Kasumi-1 (cell line): ENCODE data around the gene ESR2.
"Not testable (repeated sequence)": the region's sequence is repeated elsewhere in the genome, so short reads cannot be mapped to it uniquely, and the experiment has no call there.

ENCODE experiments used
- DNase-seq, 2 experiments: peaks; one replicate each; lab custom pipeline; 2025; lab: John Stamatoyannopoulos, UW

ESR2 gene

DNA sequence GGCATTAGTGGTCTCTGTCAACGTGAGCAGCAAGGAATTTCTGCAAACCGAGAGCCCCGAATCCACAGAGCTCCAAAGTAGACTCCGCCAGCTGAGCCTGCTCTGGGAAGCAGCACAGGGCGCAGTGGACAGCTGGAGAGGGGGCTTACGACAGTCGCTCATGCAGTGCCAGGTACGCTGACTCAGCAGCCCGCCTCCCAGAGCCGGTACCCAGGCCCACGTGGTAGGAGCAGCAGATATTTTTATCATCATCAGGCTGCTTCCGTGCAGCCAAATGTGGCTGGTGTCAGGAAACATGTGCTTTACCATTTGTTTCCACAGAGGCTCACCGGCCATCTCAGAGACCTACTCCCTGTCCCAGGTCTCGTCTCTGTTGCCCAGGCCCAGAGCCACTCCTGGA, 73.7 kb downstream of the ESR2 start:
- no peak for DNase-seq

DNA sequence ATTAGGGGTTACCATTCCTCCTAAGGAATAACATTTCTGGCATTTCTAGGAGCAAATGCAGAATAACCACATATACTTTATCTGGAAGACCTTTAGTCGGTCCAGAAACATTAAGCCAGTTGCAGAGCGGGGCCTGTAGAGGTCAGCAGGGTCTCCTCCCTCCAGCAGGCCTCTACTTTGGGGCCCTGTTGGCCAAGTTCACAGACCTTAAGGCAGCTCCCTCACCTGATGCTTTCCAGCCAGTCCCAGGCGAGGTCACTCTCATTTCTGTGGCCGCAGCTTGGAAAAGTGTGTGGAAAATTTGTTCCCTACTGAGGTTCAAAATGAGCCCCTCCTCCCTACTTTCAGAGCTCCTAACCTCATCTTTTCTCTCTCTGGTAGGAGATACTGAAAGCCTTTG, 74.1 kb downstream of the ESR2 start:
- no peak for DNase-seq

DNA sequence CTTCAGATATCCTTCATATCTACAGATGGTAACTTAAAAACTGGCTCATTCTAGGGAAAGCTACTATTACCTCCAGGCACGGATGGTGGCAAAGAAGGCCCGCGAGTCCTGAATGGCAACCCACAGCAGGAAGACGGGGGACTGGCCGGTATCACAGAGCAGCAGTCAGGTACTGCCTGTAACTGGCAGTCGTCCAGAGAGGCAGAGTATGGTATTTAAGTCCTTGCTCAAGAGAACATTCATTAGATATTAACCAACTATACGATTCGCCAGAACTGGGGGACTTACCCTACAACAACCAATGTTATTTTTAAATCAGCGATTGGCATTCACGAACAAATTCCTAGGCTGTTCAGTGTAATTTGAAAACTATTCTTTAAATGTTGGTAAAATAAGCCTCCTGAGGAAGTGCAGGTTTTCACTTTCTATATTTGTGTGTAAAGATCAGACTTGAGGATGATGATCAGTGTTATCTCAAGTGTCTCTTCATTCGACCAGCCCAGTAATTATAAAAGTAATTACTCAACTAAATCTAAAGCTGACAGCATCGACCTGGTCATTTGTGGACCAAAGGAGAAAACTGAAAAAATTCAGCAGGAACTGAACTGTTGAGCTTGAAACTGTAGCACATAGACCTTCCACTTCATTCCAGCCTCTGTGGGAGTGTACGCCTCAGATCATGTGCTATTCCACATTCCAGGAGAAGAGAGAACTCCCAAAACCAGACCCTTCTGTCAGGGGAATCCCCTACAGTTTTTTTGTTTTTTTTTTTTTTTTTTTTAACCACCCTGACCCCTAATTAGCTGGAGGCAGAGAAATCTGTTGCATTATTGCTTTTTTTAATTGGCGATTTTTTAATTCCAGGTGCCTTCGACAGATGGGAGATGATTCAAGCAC, 75.6 kb downstream of the ESR2 start:
- no peak for DNase-seq

DNA sequence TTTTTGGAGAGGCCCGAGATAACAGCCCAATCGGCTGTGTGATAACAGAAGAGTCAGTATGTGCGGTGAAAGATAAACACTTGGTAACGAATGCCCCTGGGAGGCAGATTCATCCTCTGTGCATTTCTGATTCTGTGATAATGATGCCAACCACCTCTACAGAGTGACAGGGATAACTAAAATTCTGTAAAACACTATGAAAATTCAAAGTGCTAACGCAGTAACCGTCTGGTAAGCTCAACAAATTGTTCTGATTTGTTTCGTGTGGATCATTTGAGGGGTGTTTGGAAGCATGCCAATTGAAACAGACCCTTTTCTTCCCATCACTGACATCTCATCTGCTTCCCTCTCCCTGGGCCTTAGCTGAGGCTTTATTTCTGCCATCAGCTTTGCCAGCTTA, 76.3 kb downstream of the ESR2 start:
- DNase-seq = no peak

DNA sequence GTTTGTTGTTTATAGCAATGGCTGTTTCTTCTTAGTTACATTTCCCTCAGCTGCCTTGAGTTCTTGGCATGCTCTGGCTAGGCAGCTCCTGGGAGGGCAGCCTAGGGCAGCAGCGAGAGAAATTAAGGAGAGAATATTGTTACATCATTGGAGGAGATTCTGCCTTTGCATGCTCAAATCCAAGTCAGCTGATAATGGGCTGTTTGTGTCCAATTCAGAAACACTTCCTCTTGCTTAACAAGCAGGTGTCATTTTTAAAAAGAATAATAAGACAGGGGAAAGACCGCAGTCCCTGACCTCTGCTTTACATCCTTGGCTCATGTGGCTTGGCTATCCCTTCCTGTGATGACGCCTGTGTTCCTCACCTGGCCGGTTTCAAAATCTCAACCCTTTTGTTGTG, 76.9 kb downstream of the ESR2 start:
- no peak for DNase-seq

DNA sequence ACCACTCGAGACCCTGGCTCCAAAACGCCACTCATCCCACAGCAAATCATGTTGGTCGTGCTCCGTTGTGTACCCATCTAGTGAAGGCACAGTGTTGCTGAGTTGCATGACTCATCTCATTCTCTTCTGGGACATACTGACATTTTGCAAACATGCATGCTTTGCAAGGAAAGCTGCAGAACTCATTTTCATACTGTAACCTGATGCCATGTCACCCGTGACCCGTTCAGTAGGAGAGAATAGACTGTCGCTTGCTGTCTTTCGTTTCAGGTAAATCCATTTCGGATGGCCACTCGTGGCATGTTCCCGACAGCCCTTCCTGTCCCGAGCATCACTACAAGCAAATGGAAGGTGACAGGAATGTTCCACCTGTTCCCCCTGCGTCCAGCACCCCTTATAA, 78.2 kb downstream of the ESR2 start:
- DNase-seq = no peak

DNA sequence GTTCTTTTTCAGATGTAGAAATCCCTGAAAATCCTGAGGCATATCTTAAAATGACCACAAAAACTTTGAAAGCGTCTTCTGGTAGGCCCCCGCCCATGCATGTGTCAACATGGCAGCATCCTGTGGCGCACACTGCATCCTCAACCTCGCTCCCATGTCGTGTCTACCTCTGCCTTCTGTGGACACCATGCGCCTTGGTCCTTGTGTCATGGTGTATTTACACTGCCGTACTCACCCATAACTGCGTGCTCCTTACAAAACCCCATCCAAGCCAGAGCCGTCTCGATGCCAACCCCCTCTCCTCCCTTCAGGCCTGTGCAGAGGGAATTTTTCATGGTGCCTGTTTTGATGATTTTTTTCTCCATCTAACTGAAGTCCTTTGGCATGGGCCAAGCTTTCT, 78.9 kb downstream of the ESR2 start:
- no peak for DNase-seq

DNA sequence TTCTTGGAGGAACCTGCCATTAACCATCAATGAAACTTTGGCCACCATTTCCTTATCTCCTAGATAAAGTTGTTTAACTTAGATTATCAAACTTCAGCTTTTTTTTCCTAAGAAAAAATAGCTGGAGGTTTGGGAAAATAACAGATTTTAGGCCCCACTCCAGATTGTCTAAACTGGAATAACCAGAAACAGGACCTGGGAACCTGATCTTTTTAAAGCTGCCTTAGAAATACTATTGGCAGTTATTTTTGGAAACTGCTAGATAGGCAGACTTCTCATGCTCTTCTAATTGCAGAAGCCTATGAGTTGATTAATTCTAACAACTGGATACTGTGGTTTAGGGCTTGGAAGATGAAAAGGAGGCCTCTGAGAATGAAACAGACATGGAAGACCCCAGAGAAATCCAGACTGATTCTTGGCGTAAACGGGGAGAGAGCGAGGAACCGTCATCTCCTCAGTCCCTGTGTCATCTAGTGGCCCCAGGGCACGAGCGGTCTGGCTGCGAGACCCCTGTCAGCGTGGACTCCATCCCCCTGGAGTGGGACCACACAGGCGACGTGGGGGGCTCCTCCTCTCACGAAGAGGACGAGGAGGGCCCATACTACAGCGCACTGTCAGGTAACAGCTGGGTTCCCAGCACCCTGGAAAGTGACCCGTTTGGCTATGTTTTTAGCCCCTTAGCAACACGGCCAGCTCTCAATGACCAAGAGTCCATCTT, 80.2 kb downstream of the ESR2 start:
- no peak for DNase-seq

DNA sequence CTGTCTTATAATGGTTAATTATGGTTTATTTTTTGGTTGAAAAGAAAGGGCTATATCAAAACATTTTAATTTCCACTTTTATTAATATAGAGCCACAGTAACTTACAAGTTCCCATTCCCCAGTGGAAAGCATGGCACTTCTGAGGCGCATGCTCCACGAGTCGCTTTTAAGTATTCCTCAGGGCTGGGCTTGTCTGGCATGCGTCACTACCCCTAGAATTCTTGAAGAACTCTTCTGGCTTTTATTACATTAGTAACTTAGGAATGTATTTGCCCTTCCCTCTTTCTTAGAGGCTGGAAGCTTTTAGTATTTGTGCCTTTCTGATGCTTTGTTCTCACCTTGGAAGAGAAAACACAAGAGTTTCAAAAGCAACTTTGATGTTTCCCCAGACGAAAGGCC, 81.1 kb downstream of the ESR2 start:
- no peak for DNase-seq

DNA sequence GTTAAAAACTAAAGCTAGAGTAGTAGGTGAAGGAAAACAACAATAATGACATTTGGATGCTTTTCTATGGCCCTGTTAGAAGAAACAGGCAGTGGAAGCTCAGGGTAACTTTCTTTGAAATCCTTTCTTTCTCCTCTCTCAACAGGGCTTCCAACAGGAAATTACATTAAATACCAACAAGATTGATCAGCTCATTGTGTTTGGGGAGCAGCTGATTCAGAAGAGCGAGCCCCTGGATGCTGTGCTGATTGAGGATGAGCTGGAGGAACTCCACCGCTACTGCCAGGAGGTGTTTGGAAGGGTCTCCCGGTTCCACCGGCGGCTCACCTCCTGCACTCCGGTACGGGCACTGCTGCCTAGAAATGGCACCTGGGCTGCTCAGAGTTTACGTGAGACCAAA, 81.5 kb downstream of the ESR2 start:
- DNase-seq = no peak

DNA sequence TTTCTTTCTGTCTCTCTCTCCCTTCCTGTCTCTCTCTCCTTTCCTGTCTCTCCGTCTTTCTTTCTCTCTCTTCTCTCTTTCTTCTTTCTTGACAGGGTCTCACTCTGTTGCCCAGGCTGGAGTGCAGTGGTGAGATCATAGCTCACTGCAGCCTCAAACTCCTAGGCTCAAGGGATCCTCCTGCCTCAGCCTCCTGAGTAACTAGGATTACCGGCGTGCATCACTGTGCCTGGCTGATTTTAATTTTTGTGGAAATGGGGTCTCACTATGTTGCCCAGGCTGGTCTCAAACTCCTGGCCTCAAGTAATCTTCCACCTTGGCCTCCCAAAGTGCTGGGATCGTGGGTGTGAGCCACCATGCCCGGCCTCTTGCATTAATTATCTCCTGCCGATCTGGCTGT, 83.3 kb downstream of the ESR2 start:
- not testable (repeated sequence) for DNase-seq

DNA sequence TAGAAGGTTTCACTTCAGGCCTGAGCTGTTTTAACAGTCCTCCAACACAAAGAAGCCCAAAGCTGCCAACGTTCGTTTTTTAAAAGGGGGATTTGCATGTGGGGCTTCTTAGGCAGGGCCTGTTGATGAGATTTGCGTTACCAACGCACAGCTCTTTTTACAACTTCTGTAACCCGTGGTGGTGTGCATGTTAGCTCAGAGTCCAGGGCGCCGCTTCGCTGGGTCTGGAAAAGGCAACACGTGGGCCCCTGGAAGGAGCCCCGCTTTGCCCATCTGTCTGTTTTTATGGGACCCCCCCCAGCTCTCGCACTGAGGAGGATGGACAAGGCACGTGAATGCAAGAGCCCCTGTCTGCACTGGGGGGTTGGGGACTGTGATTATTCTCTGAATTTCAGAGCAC, 84.0 kb downstream of the ESR2 start:
- no peak for DNase-seq

DNA sequence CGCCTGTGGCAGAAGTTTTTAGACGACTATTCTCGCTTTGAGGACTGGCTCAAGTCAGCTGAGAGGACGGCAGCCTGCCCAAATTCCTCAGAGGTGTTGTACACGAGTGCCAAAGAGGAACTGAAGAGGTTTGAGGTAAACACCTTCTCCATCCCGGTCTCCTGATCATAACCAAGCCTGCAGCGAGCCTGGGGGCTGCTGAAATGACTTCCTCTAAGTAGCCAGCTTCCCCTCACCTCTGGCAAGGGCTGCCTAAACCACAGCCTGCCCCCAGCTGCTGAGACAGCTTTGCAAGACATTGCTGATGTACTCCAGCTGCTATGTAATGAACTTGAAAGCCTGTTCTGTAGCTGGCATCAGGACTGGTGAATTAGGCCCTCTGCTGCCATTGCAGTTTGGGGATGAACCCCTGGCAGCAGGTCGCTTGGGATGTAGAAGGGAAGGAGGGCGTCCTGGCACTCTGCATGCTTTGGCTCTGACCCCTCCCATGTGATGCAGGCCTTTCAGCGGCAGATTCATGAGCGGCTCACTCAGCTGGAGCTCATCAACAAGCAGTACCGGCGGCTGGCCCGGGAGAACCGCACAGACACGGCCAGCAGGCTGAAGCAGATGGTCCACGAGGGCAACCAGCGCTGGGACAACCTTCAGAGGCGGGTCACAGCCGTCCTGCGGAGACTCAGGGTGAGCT, 84.6 kb downstream of the ESR2 start:
- DNase-seq = peak; percentile 16 to 17

DNA sequence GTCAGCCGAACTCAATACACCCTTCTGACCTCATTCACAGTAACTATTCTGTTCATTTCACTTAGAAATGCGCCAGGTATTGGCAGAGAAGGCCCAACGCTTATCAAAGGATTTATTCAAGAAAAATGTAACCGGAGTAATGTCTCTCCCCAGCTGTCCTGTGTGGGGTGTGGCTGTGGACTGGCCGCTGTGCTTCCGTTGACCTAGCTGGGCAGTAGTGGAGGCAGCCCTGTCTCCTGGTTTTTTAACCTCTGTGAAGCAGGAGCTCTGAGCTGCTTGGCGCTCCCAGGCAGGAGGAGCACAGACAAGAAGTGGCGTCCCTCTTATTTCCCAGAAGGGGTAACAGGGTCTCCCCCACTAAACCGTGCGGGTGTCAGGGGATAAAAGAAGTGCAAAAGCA, 85.2 kb downstream of the ESR2 start:
- DNase-seq = no peak

DNA sequence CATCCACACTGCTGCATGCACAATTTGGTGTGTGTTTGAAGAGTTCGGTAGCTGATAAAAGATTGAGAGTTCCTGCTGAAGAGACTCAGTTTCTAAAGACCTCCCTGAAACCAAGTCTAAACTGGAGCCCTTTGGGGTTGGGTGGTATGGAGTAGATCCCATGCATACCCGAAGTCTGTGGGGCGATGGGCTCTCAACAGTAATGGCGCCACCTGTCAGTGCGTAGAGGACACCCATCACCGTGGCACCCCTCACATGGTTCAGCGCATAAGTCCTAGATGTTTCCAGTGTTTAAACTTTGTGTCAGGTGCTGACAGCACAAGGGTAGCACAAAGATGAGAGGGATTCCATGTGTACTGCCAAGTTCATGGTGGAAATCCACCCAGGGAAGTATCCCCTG, 85.9 kb downstream of the ESR2 start:
- DNase-seq = no peak

DNA sequence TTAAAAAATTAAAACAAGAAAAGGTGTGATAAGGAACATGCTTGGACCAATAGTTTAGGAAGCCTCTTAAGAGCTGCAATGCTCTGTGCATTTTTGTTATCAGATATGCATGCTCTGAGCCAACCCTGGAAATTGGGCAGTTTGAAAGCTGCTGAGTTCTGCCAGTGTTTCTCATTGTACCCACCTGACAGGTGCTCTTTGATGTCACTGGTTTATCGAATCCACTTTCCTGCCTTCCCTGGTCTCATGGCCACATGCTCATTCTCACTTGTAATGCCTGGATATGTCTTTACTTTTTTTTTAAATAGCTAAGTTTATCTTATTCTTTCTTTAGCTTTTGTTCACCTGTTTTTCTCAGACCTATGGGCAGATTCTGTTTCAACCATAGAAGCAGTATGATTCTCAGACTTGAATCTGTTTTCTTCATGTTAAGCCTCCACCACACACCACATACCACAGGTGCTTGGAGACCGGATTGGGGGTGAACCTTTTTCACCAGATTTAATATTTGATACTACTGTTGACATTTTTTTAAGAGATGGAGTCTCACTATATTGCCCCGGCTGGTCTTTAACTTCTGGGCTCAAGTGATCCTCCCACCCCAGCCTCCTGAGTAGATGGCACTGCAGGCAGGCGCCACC, 90.7 kb downstream of the ESR2 start:
- DNase-seq = no peak

DNA sequence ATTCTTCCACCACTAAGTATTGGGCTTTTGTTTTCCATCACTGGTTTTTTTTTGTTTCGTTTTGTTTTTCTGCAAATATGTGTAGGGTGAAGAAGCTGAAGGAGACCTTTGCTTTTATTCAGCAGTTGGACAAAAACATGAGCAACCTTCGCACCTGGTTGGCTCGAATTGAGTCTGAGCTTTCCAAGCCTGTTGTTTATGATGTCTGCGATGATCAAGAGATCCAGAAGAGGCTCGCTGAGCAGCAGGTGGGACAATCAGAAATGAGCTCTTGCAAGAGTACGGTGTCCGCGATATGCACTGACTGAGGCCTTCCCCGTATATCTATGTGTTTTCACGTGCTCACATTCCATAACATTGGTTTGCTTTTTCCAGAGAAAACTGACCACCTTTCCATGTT, 91.5 kb downstream of the ESR2 start:
- no peak for DNase-seq

DNA sequence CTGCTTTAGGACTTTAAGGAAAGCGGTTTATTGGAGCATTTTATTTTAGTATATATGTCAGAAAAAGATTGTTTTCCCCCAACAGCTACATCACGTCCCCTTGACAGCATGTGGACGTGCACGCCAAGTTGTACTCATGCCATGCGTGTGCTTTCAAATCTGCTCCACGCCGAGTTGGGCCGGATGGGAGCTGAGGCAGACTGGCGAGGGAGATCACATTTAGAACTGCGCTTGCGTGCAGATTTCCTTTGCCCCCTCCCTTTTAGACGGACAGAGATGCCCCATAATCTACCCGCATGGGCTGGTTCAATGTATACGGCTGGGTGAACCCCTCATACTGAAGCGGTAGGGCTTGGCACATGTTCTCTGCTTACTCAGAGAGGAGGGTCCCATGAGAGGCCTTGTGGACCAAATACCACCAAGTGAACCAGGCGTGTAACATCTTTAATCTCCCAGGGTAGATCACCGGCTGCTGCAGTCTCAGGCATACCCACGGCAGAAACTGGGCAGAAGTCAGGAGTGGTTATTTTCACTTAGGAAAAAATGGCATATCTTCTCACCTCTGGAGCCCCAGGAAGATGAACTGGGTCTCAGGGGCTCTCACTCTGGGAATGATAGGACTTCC, 92.1 kb downstream of the ESR2 start:
- DNase-seq = no peak

DNA sequence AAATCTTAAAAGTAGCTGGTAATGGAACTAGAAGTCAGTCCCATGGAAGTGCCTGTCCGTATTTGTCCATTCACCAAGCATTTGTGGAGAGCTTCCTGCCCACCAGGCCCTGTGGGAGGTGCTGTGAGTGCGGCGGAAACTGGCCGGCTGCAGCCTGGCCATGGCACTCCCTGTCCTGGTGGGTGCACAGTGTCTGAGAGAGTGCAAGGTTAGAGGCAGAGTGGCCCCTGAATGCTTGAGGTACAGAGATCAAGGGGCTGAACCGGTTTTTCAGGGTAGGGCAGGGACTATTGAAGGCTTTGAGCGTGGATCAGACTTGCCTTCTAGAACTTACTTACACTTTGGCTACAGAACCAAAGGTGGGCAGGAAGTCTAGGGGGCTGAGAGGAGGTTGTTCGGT, 92.9 kb downstream of the ESR2 start:
- DNase-seq = no peak

DNA sequence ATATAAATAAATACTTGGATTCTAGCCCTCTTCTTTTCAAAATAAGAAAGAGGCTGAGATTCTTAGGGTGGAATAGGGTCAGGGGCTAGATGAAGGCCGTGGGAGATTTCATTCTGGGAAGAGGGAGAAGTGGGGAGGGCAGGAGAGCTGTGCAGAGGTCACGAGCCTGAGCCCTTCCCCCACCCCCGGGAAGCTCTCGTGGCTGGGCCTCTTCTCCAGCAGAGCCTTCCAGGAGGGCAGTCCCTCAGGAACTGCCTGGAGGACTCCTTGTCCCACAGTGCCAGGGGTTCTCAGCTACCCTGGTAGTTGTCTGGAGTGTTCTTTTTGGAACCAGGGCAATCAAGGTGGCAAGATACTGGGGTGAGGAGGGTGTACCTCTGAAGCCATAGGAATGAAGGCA, 94.0 kb downstream of the ESR2 start:
- no peak for DNase-seq

DNA sequence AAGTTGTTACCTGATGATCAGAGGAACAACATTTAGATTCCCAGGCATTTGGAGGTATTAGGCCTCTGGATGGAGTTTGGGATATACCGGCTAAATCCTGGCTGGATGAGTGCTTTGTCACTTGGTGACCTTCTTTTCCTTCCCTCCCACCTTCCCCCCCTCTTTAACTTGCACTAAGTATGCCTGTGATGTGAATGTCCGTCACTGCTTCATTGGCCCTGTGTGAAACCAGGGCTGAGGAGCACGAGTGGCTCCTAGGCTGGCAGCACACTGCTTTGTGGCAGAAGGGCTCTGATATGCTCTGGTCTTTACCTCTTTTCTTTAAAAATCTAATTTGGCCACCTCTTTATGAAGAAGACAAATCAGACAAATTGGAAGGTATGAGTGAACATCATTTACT, 95.7 kb downstream of the ESR2 start:
- DNase-seq = no peak

DNA sequence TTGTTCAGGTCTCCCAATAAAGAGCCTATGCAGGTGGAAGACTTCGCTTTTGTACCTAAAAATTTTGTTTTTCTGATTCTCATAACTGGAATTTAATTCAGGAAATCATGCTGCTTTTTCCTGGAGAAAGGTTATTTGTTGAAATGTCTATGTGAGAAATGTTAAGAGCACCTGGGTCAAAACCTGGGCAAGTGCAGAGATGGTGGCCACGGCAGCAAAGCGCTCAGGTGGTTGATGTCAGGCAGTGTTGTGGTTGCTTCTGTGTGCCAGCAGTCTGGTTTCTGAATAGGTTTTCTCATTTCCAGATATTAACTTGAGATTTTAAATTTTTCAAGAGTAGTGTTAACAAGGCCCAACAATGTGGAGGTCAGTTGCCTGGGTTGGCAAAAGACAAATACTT, 96.2 kb downstream of the ESR2 start:
- no peak for DNase-seq
